HG02678 (cell line): ENCODE measurements around the gene TOPORS.
"Not testable (repeated sequence)": the region's sequence is repeated elsewhere in the genome, so short reads cannot be mapped to it uniquely, and the experiment has no call there.

Experiments
- ATAC-seq: cut with Tn5 transposase; IDR thresholded peaks from one replicate; pipeline ENCODE4 v1.9.1; 2021; ENCODE audit warnings: mild to moderate bottlenecking, moderate library complexity; ENCODE audit not compliant: unreplicated experiment

The TOPORS gene

DNA sequence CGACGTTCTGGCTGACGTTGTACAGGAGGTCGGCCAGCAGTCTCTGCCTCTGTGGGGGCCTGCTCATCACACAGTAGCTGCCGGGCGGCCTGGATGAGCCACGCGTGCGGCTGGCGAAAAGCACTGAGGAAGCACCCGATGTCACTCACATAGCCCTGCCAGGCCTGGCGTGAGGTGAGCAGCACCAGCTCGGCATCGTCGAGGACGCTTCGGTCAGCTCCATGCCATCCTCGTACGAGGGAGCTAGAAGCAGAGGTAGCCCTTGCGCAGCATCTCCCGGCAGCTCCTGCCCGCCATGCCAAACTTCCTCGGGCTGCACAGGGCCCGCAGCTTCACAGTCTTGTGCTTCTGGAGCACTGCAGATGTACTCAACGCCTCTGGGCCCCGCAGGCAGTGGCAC is 14.4 kb upstream of the TOPORS start:
- no peak for ATAC-seq

DNA sequence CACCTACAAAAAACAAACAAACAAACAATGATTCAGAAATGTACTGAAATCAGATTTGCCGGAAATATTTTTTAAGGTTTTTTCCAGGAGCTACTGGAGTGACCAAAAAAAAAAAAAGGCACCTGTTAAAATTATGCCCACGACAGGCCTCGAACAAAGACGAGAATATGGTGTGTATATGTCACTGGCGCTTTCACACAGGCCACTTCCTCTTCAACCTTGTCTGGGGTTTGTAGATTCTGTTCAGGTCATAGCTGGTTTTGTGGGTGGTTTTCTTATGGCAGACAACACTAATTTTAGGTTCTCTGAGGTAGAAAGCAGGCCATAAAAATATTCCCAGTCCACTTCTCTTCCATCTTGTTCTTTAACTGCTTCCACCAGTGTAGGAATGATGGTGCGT is 13.6 kb upstream of the TOPORS start:
- no peak for ATAC-seq

DNA sequence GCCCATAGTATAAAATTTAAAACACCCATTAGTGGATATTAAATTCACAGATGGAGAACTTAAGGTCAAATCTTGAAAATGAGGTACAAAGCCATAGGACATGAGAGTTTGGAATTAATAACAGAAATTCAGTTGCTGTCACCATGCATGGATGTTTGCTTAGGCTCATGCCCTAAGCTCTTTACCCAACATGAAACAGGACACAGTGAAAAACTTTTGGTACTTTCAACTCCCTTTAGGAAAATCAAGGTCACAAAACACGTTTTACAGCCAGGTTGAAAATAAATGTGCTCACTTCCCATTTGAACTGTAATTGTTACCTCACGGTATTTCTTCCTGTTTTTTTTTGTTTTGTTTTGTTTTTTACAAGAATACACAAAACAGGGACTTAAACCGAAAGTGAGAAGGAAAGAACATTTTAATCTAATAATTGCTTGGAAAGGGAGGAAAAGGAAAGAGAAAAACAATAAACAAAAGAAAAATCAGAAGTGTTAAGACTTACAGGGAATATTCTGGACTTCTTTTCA is 6.1 kb upstream of the TOPORS start:
- no peak for ATAC-seq

DNA sequence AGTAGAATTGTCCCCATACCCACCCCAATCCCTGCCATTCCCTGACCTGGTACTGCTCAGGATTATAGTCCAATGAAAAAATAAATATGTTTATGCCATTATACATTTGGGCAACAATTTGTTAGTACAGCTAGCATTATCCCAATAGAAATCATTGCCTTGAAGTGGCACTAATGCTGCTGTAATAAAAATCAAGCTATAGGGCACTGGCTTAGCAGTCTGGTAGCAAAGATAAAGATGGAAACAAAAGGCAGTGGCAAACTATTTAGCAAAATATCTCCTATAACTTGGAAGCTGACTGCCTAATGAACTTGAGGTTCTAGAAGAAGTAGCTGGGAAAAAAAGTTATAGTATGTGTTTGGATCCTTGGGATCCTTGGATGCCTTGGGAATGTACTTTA is 2.2 kb upstream of the TOPORS start:
- no peak for ATAC-seq

DNA sequence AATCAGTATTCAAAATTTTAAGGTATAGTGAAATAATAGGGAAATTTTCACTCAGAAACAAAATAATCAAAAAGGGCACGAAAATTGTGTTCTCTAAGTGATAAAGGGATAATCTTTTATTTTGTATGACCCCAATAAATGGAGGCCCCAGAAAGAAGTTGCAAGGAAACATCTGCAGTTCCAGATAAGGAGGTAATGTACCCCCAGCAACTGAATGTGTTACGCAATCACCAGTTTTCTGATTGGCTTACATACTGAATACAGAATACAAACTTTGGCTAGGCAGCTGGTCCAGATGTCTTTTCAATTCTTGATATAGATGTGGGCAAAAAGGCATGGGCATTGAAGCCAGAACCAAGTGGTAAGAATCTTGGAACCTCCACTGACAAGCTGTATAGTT is 1.7 kb upstream of the TOPORS start:
- no peak for ATAC-seq

DNA sequence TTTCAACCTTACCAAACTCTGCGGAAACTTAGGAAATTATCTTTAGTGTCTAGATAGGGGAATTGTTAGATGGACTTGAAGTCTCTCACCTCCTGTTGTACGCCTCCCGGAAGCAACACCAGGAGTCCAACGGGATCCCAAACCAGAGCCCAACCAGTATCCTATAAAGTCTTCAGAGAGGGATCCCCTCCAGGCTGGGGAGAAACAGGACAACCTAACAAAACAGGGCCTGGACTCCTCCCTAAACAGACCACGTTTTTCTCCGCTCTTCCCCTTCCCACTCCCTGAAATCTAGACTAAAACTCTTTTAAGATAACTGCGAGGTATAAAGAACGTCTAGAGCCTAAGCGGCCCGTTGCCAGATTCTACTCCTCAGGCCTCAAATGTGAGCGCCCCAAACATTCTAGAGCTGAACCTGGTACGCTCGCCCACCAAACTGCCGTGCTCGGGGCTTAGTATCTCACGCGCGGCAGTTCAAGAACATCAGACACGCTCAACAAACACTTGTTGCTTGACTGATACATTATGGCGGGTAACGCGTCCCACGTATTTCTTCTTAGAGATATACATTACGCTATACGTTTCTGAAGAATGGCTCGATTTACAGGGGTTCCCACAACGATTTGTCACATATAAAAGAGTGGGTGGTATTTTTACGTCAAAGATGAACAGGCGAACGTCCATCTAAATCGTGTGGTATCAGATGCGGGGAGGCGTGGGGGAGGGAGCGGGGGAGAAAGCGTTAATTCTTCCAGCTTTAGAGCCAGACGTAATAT is 922 bp downstream of the TOPORS start:
- no peak for ATAC-seq

DNA sequence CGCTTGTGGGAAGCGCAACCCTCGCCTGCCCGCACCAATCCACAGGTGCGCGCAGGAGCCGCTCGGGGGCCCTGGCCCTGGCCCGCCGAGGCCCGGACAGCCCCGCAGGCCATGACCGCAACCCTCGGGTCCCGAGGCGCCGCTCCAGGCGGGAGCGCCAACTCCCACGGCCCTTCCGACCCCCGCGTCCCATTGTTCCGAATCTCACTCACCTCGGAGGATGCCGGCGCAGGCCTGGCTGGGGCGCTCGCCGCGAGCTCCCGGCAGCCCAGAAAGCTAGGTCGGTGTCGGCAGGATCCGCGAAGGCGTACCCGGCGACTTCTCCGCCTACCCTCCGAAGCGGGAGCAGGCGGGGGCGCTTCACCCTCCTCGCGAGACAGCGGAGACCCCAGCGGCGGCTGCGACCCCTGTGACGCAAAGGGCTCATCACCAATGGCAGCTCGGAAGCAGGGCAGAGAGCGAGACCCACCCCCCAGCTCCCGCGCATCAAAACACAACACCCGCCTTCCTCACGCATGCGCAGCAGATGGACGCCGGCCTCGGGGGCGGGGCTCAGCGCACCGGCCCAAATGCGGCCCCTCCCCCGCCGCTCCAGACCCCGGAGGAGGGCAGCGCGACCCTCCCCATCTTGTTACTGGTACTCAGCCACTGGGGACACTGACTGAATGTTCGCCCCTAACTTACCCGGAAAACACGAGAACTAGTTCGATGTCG is 1.7 kb downstream of the TOPORS start:
- peak; percentile 71 for ATAC-seq

DNA sequence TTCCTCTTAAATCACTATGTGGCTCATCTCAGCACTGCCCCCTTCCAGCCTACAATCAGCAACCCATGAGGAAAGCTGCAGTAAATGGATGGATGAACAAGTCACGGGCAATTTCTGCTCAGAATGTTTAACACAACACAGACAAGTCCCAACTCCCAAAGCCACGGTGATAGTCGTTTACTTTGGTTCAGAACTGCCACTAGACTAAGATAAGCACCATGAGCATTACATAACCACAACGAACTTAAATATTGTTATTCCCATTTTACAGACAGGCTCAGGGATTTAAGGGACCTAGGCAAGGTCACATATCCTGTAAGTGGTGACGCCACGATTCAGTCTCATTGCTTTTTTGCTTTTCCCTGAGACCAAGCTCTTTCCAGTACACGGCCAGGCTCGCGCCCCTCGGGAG is 2.2 kb downstream of the TOPORS start:
- ATAC-seq: no peak

DNA sequence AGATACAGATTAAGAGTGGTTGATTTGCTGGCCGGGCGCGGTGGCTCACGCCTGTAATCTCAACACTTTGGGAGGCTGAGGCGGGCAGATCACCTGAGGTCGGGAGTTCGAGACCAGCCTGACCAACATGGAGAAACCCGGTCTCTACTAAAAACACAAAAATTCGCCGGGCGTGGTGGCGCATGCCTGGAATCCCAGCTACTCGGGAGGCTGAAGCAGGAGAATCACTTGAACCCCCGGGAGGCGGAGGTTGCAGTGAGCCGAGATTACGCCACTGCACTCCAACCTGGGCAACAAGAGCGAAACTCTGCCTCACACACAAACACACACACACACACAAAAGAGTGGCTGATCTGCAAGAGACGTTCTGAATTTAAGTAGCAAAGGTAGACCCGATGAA is 4.2 kb downstream of the TOPORS start:
- not testable (repeated sequence) for ATAC-seq

DNA sequence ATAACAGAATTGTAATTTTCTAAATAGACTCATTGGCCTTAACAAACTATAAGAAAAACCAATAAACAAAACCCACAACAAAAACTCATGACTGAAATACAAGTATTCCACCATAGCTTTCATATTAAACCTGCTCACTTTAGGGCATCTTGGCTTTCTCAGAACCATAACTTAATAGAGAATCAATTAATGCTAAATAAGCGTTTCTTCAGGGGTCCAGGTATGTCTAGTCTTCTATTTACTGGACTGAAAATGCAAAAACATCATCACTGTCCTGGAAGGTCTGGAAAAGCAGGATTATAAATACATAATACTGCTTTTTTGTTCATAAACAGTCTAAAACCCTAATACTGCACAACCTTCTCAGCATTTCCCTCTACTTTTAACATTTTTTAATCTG is 6.5 kb downstream of the TOPORS start:
- no peak for ATAC-seq

DNA sequence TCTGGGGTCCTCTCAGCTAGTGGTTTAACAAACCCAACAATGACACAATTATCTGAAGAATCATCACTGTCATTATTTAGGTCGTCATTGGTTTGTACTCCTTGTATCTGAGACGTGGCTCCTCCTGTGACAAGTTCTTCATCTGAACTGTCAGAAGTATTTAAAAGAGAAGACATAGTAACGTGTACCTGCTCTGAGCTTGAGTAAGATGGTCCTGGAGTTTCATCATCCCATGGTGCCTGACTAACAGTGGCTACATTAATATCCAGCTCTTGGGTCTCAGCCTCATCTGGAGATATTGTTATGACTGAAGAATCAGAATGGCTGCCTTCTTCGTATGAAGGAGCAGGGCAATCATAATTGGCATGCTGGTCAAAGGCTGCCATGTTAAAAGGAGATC is 9.3 kb downstream of the TOPORS start:
- ATAC-seq: no peak

DNA sequence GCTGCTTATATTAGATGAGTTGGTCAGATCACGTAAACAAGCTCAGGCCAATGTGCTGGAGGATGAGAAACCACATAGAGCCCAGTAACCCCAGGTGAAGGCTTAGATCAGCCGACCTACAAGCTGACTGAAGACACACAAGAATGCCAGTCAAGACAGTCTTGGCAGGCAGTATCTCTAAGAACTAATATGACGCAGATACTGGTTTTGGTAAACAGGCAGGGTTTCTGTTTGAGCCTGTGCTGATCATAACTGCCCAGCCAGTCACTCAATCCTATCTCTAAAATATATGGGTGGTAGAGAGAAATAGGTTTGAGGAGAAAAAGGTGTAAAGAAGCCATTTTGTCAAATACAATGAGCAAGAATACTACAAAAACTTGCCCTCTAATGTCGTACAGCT is 18.6 kb downstream of the TOPORS start:
- no peak for ATAC-seq

DNA sequence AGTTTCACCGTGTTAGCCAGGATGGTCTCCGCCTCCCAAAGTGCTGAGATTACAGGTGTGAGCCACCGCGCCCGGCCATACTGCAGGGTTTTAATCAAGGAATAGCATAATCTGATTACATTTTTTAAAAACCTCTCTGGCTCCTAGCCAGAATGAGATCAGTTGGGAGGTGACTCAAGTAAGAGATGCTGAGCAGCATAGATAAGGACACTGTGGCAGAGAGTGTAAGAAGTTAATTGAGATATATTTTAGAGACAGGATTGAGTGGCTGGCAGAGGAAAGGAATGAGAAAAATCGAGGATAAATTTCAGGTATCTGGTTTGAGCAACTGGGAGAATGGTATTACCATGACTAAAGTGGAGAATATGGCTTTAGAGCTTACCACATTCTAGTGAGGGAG is 19.1 kb downstream of the TOPORS start:
- ATAC-seq: no peak

DNA sequence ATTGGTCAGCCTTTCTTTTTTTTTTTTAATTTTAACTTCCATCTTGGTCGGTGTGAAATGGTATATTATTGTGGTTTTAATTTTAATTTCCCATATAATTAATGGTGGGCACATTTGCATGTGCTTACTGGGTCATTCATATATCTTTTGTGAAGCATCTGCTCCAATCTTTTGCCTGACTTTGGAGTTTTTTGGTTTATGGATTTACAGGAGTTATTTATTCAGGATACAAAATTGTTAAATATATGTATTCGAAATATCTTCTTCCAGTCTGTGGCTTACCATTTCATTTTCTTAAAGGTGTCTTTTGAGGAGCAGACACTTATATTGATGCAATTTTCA is 25.7 kb downstream of the TOPORS start:
- ATAC-seq: no peak

DNA sequence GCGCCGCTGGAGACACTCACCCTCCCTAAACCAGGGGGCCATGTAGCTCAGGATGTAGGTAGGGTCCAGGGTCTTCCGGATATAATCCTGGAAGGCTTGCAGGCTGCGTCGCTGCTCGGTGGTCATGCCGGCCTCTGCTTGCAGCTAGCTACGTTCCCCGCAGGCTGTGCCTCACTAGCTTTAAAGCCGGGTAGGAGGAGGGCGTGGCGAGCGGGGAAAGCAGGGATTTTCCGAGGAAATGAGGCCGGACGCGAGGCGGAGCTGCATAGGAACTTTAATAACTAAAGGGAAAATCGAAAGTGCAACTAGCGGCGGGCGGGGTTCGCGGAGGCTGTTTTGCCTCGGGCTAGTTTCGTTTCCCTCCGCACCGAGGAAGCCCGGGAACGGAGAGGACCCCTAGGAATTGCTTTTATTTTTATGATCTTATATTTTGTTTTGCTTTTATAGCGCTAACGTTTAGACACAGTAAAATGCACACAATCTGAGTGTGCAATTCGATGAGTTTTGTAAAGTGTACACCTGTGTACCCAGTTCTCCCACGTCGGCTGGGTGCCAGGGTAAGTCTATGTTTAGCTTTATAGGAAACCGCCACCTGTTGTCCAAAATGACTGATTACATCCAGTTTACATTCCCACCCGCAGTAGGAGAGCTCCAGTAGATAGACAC is 26.2 kb downstream of the TOPORS start, which contains the start of gene RIGI:
Gene RIGI, minus strand, starts transcription at position 156 of the 666 bp plus-strand sequence. Its CDS starts 30 bp downstream, at position 126.
- peak; percentile 64 for ATAC-seq

DNA sequence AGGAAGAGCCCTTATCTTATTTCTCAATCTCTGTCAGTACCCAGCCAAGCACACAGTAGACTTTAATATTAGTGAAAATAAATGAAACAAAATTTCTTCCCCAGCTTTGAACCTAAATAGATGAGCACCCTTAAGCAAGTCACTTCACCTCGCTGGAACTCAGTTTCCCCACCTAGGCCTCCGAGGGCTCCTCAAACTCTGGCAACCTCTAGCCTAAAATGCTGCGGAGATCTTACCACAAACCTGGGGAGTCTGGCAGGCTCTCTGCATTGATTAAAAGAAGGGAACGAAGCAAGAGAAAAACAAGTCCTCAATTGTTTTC is 26.7 kb downstream of the TOPORS start:
- no peak for ATAC-seq

DNA sequence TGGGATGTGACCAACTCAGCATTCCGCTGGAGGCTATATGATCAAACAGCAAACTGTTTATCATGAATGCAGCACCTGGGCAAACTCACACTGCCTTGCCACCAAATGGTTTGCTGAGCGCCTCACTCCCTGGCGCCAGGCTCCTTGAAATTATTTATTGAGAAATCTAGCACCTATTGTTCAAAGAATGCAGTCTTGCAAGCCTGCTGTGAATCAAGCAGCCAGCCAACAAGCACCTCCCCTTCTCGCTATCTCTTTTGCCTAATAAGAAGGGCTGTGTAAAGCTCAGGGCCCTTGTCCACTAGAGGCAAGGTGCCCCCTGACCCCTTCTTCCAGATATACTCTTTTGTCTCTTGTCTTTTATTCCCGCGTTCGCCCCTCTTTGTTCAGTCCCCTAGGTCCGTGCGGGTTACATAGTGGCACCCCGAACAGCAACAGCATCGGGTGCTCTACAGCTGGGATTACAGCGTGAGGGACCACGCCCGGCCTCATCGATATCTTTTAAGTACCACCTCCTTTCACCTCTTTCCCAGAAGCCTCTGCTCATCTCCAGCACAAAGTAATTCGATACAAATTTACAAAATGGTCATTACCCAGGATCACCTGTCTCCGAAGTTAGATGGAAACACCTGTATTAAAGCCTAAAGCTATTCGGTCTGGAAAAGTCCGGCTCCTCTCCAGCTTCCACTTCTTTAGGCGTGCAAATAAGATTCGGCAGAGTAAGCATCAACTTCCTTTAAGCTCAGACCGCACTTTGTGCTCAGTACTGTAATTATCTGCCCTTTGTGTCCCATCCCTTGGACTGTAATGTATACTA is 27.3 kb downstream of the TOPORS start:
- peak; percentile 23 for ATAC-seq

DNA sequence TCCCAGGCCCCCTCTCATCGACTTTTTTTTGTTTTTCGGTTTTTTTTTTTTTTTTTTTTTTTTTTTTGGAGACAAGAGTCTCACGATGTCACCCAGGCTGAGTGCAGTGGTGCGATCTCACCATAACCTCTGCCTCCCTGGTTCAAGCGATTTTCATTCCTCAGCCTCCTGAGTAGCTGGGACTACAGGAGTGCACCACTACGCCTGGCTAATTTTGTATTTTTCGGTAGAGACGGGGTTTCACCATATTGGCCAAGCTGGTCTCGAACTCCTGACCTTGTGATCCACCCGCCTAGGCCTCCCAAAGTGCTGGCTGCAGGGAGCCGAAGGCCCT is 27.9 kb downstream of the TOPORS start:
- not testable (repeated sequence) for ATAC-seq

DNA sequence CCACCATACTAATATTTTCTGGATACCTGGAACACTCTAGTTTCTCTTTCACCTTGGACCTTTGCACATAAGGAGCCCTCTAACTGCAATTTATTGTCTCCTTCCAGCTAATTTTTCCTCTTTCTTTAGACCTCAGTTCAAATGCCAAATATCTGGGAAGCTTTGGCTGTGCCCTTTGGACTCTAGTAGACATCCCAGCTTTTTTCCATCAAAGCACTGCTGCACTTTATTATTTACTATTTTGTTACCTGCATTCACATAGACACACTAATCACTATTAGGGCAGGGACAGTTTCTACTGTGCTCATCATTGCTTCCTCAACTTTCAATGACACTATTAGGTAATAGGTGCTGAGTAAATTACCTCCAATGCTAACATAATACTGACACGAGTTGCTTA is 28.5 kb downstream of the TOPORS start:
- ATAC-seq: no peak

DNA sequence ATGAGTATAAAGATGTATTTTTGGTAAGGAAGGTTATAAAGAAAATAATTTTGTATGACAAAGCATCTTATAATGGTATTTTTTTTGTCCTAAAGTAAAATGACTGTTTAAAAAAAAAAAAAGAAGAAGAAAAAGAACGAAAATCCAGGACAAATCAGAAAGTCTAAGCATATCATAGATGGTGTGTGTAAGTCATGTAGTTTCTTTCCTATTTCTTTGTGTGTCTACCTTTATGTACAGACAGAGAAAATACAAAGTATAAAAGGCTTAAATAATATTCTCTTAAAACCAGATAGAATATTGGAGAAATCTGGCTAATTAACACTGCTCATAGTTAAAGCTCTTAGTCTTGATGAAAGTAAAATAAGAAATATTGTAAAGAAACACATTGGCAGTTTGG is 34.1 kb downstream of the TOPORS start:
- no peak for ATAC-seq

DNA sequence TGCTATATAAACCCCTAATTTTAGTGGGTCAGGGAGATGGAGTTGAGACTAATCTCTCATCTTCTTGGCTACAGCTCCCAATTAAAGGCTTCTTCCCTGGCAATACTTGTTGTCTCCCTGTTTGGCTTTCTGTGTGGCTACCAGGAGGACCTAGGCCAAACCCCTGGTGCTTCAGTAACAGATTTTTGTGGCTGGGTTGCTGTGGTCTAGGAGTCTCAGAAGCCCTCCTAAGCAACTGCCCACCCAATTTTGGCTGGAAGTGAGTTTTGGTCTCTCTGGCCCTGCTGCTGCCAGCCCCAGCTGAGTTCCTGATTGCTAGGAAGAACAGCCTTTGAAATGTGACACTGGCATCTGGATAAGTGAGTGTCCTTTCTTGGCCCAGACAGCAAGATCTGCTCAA is 36.1 kb downstream of the TOPORS start:
- no peak for ATAC-seq
